ENCODE measurements around the gene ATG101. TPM values are rescaled to one million over a fixed set of nuclear protein-coding genes. Genes with fewer than 3 reads are reported as not detected.

ATG101 gene
- total RNA-seq (2014; rRNA removed; shearing (Covaris generic)) = 113 and 139 TPM in 2 replicates
- polyA plus RNA-seq (2016; fragmentation: Nextera tagmentation; extraction: Ambion mirVana) = 77.3 and 77.9 TPM in 2 replicates

- Histone ChIP-seq H3K36me3 (ENCODE audit: low read depth) (no peaks in the 10 kb centered on the region; the same call in 1 of the 2 replicates), H3K27ac (peak within 1 kb of the TSS; percentile 88), H3K79me2 (ENCODE audit: insufficient read depth) (peaks cover 50% of the 10 kb centered on the region), H3K4me3 (peak within 1 kb of the TSS; percentile 100), H3K4me1 (ENCODE audit: insufficient read depth) (peaks cover 36% of the 10 kb centered on the region), H4K20me1 (ENCODE audit: insufficient read depth) (peaks cover 1% of the 10 kb centered on the region; the same call in 1 of the 2 replicates), H3K9ac (peak within 1 kb of the TSS; percentile 99), H3F3A (ENCODE audit: insufficient read depth) (peaks cover 9% of the 10 kb centered on the region; the same call in 1 of the 2 replicates), H3K9me2 (ENCODE audit: insufficient read depth) (no peaks in the 10 kb centered on the region), H2AFZ (peak within 1 kb of the TSS; percentile 77), H3K4me2 (ENCODE audit: unreplicated experiment) (peak within 1 kb of the TSS; percentile 89), H3K27me3 (replicated peaks; ENCODE audit: insufficient read depth) (no peaks in the 10 kb centered on the region), H3K9me3 (ENCODE audit: low read depth) (no peaks in the 10 kb centered on the region)
- DNase-seq = peak; percentile 98
- in situ Hi-C loops (cut with MboI) = no loop called here
- WGBS, 2 experiments (ENCODE audit: low coverage in 1 of 2, low lambda C conversion rate in 2 of 2, missing lambda C conversion rate in 2 of 2) = 1 to 2% methylated on average over 51 to 59 of the region's 60 CpGs
- TF ChIP-seq EZH2phosphoT487 (IDR thresholded peaks at IDR 0.05; ENCODE audit: insufficient read depth, low read depth) (no peak), EZH2 (IDR thresholded peaks at IDR 0.05; ENCODE audit: insufficient read depth, poor library complexity, severe bottlenecking) (no peak)
These were observed at the start of gene ATG101 for GRCh38 chr12:52069327-52070184. ATG101 (plus strand) TSS chr12:52069978; CDS start chr12:52073651, 3,673 bp downstream.

- peaks cover under 1% of the 10 kb centered on the region; the same call in 1 of the 2 replicates for H3K4me1 ChIP-seq (ENCODE audit: insufficient read depth)
- H3K27ac ChIP-seq = no peak overlapping the region
- H3K36me3 ChIP-seq (ENCODE audit: low read depth) = no peaks in the 10 kb centered on the region
- no peak overlapping the region; the same call in 1 of the 2 replicates for H2AFZ ChIP-seq
- no peak overlapping the region for H3K9ac ChIP-seq
- no peaks in the 10 kb centered on the region for H3F3A ChIP-seq (ENCODE audit: insufficient read depth)
- H3K9me3 ChIP-seq (ENCODE audit: low read depth) = no peaks in the 10 kb centered on the region
- H3K9me2 ChIP-seq (ENCODE audit: insufficient read depth) = no peaks in the 10 kb centered on the region
- in situ Hi-C loops (cut with MboI) = no loop called here
- DNase-seq = peak; percentile 62
- WGBS, 2 experiments (ENCODE audit: low coverage in 1 of 2, low lambda C conversion rate in 2 of 2, missing lambda C conversion rate in 2 of 2) = 34 to 37% methylated on average over 9 of the region's 9 CpGs
- H3K79me2 ChIP-seq (ENCODE audit: insufficient read depth) = no peaks in the 10 kb centered on the region
- H3K4me2 ChIP-seq (ENCODE audit: unreplicated experiment) = no peak overlapping the region
- H4K20me1 ChIP-seq (ENCODE audit: insufficient read depth) = no peaks in the 10 kb centered on the region
- H3K27me3 ChIP-seq (replicated peaks; ENCODE audit: insufficient read depth) = no peaks in the 10 kb centered on the region
- TF ChIP-seq EZH2 (IDR thresholded peaks at IDR 0.05; ENCODE audit: insufficient read depth, poor library complexity, severe bottlenecking) (no peak), EZH2phosphoT487 (IDR thresholded peaks at IDR 0.05; ENCODE audit: insufficient read depth, low read depth) (no peak)
- H3K4me3 ChIP-seq = no peak overlapping the region
These were observed 49.0 kb upstream of the ATG101 start for GRCh38 chr12:52020539-52021336.

GRCh38 chr12:52022841-52023181 is 47.0 kb upstream of the ATG101 start:
- H3K9me2 ChIP-seq (ENCODE audit: insufficient read depth) = no peaks in the 10 kb centered on the region
- DNase-seq = no peak
- no peaks in the 10 kb centered on the region for H3K9me3 ChIP-seq (ENCODE audit: low read depth)
- H3K4me1 ChIP-seq (ENCODE audit: insufficient read depth) = peaks cover 4% of the 10 kb centered on the region; the same call in 1 of the 2 replicates
- no peaks in the 10 kb centered on the region for H3F3A ChIP-seq (ENCODE audit: insufficient read depth)
- no peak overlapping the region for H3K9ac ChIP-seq
- no peaks in the 10 kb centered on the region for H4K20me1 ChIP-seq (ENCODE audit: insufficient read depth)
- no peaks in the 10 kb centered on the region for H3K36me3 ChIP-seq (ENCODE audit: low read depth)
- H3K27me3 ChIP-seq (replicated peaks; ENCODE audit: insufficient read depth) = no peaks in the 10 kb centered on the region
- peak overlapping the region; percentile 69 for H3K4me3 ChIP-seq
- TF ChIP-seq EZH2 (IDR thresholded peaks at IDR 0.05; ENCODE audit: insufficient read depth, poor library complexity, severe bottlenecking) (no peak), EZH2phosphoT487 (IDR thresholded peaks at IDR 0.05; ENCODE audit: insufficient read depth, low read depth) (no peak)
- H3K27ac ChIP-seq = no peak overlapping the region
- in situ Hi-C loops (cut with MboI) = no loop called here
- peak overlapping the region; percentile 91 for H2AFZ ChIP-seq
- WGBS, 2 experiments (ENCODE audit: low coverage in 1 of 2, low lambda C conversion rate in 2 of 2, missing lambda C conversion rate in 2 of 2) = 42 to 44% methylated on average over 14 of the region's 14 CpGs
- H3K79me2 ChIP-seq (ENCODE audit: insufficient read depth) = no peaks in the 10 kb centered on the region
- peak overlapping the region; percentile 64 for H3K4me2 ChIP-seq (ENCODE audit: unreplicated experiment)

Measured in GM23248 (cell line).